GM19240 (cell line): Measurements from ENCODE around the gene ARRB1.
"Not testable (repeated sequence)": the region's sequence is repeated elsewhere in the genome, so short reads cannot be mapped to it uniquely, and the experiment has no call there.

Source experiments
- DNase-seq: peaks from one replicate; pipeline ENCODE4 v3.0.0; 2011; ENCODE audit warnings: low spot score; ENCODE audit not compliant: insufficient read length

The ARRB1 gene

DNA sequence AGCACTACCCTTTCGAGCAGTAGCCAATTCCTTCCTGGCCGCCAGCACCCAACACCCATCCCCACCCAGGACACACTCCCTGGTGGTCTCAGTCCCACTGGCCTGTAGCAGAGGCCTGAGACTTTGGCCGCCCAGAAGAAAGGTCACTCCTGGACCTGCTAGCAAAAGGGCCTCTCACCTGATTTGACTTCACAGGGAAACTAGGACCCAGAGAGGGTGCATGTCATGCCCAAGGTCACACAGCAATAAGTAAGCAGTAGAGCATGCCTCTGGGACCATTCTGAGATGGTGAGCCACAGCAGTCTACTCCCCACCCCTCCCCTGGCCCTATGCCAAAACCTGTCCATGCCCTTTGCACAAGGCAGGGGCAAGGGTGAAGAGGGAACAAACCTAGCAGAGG, 7.3 kb downstream of the ARRB1 start:
- DNase-seq, result no peak

- DNase-seq, result no peak
These were observed 8.2 kb downstream of the ARRB1 start for GRCh38 chr11:75342966-75343870.

DNA sequence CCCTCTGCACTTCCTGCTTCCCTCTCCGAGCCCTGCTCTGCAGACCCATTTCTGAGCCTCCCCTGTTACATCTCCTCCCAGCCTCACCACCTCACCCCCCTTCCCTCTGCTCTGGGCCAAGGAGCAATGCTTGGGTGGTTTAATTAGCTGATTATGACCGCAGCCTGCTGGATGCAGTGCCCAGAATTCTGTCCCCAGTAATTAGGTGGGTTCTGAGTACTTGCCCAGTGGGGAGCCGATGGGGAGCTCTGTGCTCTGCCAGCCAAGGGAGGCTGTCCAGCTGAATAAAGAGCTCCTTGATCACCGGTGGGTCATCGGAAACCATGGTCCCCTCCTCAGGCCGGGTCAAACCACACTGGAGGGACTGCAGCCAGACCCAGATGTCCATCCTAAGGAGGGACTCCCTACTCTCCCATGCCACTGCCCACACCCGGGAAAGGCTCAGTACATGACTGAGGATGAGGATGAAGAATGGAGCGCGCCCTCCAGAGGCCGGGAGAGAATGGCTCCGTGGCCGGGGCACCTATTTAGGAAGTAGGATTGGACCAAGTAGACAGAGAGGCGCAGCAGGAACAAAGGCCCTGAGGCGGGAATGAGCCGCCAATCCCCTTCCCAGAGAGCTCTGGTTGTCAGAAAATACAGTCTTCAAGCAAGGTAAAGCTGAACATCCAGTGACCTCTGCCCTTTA, 9.1 kb downstream of the ARRB1 start:
- DNase-seq, result no peak

- DNase-seq, result no peak
These were observed 9.8 kb downstream of the ARRB1 start for GRCh38 chr11:75341612-75342011.

DNA sequence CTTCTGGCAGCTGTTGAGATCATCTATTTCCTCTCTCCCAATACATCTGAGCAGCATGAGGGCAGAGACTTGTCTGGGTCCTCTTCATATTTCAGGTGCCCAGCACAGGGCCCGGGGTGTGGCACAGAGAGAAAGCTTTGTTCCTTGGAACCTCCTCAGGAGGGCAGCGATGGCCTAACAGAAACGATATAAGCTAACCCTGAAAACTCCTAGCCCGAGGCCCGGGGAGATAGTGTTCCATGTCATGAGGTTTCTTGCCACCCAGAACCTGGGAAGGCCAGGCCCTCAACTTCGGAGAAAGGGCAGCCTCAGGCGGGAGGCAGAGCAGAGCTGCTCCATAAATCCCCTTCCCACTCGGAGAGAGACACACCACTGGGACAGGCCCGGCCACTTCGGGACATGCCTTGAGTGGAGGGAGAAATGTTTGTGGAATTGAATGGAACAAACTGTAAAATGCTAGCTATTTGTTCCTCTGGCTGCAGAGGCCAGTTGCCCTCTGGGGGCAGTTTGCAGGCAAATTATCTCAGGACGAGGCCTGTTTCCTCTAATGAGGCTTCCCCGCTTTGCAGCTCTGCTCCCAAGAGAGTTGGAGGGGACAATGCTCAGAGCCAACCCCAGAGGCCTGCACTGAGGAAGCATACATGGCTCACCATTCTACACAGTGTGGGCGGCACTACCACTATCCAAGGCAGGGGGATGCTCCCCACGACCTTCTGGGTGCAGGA, 11.6 kb downstream of the ARRB1 start:
- DNase-seq, result no peak

GRCh38 chr11:75338516-75339208, 12.8 kb downstream of the ARRB1 start:
- DNase-seq, result no peak

DNA sequence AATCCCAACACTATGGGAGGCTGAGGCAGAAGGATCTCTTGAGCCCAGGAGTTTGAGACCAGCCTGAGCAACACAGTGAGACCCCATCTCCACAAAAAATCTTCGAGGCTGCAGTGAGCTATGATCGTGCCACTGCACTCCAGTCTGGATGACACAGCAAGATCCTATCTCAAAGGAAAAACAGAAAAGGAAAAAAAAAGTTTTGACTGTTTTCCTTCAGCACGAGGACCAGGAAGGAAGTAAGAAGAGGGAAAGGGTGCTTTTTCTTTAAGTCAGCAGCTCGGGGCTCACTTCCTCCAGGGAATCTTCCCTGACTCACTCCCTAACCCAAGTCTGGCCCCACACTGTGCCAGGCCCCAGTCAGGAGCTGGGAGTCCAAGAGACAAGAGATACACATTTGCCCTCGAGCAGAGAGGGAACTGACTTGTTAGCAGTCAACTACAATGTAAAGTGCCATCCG, 14.2 kb downstream of the ARRB1 start:
- DNase-seq, result no peak

DNA sequence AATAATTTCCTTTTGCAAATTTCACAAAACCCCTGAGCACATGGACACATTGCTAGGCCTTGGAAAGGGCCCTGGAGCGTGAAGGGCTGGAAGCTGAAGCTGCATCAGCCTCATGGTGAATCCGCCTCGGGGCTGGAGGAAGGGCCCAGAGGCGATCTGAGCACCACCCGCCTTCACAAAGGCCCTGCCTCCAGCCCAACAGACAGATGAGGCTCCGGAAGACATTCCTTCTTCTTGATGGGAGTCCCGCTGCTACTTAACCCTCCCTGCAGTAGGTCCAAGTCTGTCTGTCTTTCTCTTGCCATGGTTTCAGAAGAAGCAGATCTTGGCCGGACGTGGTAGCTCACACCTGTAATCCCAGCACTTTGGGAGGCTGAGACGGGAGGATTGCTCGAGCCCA, 16.5 kb downstream of the ARRB1 start:
- no peak for DNase-seq

DNA sequence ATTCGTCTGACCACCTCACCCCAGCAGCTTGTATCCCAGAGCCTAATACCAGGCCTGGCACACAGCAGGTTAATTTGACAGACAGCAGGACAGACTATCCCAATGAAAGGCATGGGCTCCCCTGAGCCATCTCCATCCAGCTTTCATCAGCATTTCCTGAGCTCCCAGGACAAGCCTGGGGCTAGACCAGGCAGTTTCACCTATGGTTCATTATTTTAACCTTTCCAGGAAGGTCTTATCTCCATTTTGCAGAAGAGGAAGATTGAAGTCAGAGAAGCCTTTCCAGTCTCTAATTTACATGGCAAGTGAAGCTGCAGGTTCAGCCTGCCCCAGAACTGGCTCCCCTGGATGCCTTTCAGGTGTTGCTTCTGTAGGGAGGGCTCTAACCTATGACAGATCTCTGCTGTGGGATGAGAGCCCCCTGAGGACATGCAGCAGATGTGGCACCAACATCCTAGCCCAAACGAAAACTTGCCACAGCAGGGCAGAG, 17.0 kb downstream of the ARRB1 start:
- no peak for DNase-seq

- DNase-seq, result no peak
These were observed 17.7 kb downstream of the ARRB1 start for GRCh38 chr11:75333807-75334140.

DNA sequence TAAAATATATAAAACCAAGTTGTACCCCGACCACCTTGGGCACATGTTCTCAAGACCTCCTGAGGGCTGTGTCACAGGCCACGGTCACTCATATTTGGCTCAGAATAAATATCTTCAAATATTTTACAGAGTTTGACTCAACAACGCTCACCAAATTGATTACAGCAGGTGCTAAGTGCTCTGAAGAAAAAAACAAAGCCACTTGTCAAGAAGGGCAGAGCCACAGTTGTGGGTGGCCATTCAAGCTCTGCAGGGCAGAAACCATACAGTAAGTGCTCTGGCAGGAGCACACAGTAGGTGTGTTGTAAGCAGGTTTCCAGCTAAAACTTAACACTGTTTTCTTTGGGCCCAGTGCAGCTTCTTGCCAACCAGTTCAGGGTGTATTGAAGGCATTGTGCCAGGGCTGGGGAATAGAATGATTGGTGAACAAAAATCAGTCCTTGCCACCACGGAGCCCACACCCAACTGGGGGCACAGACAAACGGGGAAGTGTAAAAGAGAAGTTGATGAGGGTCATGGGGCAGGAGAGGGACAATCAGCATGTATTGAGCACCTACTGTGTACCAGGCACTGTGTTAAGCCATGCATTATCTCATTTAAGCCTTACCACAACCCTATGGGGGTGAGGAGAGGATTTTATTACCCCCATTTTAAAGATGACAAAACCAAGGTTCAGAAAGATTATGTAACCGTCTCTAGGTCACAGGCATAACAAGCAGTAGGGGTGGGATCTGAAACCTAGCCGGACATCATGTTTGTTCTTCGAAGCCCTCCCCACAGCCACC, 18.2 kb downstream of the ARRB1 start:
- DNase-seq, result no peak

DNA sequence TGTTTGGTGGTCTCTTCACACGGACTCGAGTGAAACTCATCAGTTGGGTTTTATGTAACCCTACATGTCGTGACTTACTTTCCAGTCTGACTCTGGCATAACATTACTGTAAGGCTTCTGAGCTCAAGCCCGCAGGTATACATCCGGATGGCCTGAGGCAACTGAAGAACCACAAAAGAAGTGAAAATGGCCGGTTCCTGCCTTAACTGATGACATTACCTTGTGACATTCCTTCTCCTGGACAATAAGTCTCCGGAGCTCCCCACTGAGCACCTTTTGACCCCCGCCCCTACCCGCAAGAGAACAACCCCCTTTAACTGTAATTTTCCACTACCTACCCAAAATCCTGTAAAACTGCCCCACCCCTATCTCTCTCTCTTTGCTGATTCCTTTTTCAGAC, 19.7 kb downstream of the ARRB1 start:
- DNase-seq, result not testable (repeated sequence)

GRCh38 chr11:75331304-75331703, 20.2 kb downstream of the ARRB1 start:
- DNase-seq, result not testable (repeated sequence)

DNA sequence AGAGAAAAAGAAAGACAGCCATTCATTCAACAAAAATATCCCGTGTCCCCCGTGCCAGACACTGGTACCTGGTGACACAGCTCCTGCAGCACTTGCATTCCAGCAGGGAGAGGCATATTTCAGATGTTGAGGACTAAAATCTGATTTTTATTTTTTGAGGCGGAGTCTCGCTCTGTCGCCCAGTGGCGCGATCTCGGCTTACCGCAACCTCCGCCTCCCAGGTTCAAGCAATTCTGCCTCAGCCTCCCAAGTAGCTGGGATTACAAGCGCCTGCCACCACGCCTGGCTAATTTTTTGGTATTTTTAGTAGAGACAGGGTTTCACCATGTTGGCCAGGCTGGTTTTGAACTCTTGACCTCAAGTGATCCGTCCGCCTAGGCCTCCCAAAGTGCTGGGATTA, 20.6 kb downstream of the ARRB1 start:
- DNase-seq, result not testable (repeated sequence)

- DNase-seq, result no peak
These were observed 21.2 kb downstream of the ARRB1 start for GRCh38 chr11:75330291-75330690.

GRCh38 chr11:75328426-75329277, 22.8 kb downstream of the ARRB1 start:
- no peak for DNase-seq

GRCh38 chr11:75326439-75326810, 25.0 kb downstream of the ARRB1 start:
- DNase-seq, result no peak

DNA sequence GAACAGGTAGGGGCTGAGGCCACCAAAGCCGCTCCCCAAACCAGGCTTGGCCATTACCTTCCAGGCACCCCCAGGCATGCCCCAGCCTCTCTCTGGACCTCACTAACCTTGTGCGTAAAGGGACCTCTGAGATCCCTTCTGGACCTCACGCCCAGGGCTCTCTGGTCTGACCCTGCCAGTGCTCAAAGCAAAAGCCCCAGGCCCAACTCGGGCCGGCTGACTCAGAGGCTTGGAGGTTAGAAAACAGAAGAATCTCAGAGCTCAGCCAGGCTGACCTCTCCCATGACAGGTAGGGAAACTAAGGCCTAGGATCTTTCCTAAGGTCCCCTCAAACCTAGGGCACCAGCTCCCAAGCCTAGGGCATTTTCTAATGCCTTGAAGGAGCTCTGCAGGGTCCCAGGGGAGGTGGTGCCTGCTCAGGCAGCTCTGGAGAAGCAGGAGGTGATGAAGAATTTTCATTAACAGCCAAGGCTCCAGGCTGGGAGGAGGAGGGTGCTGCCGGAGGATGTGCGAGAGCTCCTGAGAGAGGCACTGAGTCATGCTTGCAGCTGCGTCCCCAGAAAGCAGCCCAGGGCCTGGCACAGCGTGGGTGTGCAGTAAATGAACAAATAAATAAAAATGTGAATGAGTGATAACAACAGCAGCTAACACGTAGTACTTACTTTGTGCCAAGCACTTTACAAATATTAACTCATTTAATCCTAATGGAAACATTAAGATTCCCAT, 25.6 kb downstream of the ARRB1 start:
- DNase-seq, result no peak

GRCh38 chr11:75324740-75325139, 26.7 kb downstream of the ARRB1 start:
- DNase-seq, result no peak
